ENCODE data around the gene PLA2G2D. TPM values are rescaled to one million over a fixed set of nuclear protein-coding genes. Genes with fewer than 3 reads are reported as not detected.

PLA2G2D gene
- total and polyA plus RNA-seq, 2 of the 8 experiments (the other 6 are each of a cell fraction or from before 2014, with no cell fraction given) = not detected

DNA sequence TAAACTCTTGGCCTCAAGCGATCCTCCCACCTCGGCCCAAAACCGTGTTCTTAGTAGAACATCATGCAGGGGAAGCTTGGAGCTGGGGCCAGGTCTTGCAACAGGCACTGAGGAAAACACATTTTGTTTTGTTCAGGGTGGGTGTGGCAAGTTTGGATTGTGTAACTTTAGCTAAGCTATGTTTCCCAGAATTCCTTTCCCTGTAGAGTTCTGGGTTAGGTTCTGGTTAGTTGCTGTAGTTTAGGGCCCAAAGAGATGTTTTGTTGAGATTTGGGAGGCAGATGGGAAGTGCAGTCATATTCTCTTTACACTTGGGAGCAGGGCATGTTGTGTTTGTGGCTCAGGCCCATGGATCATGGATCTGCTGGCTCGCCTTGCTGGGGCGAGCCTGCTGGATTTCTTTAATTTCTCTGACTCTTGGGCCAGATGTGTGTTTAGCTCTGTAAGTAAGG, 25.4 kb downstream of the PLA2G2D start (continued):
- TF ChIP-seq ZNF274 (IDR thresholded peaks at IDR 0.05; ENCODE audit: borderline replicate concordance, extremely low read depth, low read length) = no peak
- no peak for TF ChIP-seq KDM1A (IDR thresholded peaks at IDR 0.05; ENCODE audit: borderline replicate concordance, low read length)
- no peak for TF ChIP-seq POU5F1 (IDR thresholded peaks at IDR 0.05; ENCODE audit: low read depth, low read length)
- TF ChIP-seq HDAC6 (IDR thresholded peaks at IDR 0.05; ENCODE audit: low read depth, low read length) = no peak
- TF ChIP-seq KDM4A (IDR thresholded peaks at IDR 0.05; ENCODE audit: low read depth, low read length, severe bottlenecking) = no peak
